Fibroblast of mammary gland (primary cell): ENCODE measurements around the gene UBE3D.

Experiments
- DNase-seq: peaks from one replicate; pipeline ENCODE4 v3.0.0-alpha.2; 2010; ENCODE audit warnings: low read depth
- H3K4me3 ChIP-seq: 2 replicates; pipeline ENCODE4 v1.5.1; 2011; ENCODE audit warnings: low read depth, mild to moderate bottlenecking, low read length, moderate library complexity; ENCODE audit not compliant: control insufficient read depth
- TF ChIP-seq, protein P1 (sequence below): conservative IDR thresholded peaks from 2 replicates; pipeline ENCODE4 v1.5.1; 2011; ENCODE audit warnings: low read depth, low read length, inconsistent platforms; ENCODE audit not compliant: control insufficient read depth, insufficient read depth

UBE3D gene

DNA sequence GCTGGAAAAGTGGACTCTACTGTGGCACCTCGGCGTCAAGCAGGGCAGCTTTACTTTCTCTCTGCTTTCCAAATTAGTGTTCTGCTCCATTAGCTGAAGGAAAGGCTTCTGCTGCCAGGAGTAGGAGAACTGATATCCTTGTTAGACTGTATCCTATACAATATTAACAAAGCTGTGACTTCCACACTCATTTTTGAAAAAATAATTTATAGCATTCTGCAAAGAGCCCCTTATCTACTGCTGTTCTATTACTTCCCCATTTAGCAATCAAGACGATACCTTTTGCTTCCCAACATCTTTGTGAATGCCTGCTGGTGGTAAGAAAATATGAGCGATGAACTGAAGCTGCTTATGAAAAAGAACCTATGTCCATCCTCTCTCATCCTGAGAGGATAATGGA lies 151.1 kb downstream of the UBE3D start:
- DNase-seq: no peak
- H3K4me3 ChIP-seq: no peak overlapping the region
- TF ChIP-seq, protein P1, sequence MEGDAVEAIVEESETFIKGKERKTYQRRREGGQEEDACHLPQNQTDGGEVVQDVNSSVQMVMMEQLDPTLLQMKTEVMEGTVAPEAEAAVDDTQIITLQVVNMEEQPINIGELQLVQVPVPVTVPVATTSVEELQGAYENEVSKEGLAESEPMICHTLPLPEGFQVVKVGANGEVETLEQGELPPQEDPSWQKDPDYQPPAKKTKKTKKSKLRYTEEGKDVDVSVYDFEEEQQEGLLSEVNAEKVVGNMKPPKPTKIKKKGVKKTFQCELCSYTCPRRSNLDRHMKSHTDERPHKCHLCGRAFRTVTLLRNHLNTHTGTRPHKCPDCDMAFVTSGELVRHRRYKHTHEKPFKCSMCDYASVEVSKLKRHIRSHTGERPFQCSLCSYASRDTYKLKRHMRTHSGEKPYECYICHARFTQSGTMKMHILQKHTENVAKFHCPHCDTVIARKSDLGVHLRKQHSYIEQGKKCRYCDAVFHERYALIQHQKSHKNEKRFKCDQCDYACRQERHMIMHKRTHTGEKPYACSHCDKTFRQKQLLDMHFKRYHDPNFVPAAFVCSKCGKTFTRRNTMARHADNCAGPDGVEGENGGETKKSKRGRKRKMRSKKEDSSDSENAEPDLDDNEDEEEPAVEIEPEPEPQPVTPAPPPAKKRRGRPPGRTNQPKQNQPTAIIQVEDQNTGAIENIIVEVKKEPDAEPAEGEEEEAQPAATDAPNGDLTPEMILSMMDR: no peak

DNA sequence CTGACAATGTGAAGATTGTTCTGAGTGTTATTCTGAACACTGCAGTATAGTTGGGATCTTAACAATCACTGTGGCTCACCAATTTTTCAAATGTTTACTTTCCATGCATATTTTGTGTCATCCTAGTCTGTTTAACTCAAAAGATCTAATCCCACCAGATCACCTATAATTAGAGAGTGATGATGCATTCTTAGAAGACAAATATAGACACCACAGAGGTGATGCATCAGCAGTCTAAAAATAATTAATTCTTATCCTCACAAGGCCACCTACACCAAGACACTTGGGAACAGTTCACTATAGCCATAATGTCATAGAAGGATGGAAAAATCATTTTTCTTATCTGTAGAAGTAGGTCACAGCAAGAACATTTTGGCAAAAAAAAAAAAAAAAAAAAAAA lies 154.8 kb downstream of the UBE3D start:
- DNase-seq: no peak
- H3K4me3 ChIP-seq: no peak overlapping the region
- TF ChIP-seq, protein P1: no peak

DNA sequence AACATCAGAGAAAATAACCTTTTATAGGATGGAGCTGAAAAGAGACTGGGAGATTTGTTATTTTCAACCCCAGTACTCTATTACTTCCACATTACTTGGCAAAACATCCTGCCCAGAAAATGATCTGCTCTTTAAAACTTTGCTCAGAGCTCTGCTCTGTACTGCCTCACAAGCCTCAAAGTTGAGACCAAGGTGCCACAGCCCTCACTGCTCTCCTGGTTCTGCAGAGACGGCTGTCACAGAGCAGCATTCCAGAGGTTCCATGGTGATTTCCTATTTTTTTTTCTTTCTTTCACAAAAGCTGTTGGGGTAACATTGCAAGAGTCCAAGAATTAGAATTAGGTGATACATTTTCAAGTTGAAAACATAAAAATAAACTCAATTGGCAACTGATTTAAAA lies 155.2 kb downstream of the UBE3D start:
- no peak for DNase-seq
- H3K4me3 ChIP-seq: no peak overlapping the region
- TF ChIP-seq, protein P1: no peak

DNA sequence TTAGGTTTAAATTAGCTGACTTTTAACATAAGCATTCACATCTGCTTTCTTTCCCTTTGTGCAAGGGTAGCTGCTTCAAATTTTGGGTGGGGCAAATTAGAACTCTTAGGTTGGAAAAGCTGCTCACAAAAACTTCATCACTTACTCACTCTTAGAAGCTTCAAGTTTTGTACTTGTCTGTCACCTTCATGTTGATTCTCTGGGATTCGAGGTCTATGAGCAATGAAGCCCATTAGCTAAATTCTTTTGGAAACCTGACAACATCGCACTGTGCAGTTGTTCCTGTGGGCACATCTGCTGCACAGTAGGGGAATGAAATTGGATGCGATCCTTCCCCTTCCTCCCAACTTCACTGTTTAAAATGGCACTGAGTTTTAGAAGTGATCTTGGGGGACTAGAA lies 156.1 kb downstream of the UBE3D start:
- H3K4me3 ChIP-seq: no peak overlapping the region
- TF ChIP-seq, protein P1: no peak
- peak; percentile 18 for DNase-seq

DNA sequence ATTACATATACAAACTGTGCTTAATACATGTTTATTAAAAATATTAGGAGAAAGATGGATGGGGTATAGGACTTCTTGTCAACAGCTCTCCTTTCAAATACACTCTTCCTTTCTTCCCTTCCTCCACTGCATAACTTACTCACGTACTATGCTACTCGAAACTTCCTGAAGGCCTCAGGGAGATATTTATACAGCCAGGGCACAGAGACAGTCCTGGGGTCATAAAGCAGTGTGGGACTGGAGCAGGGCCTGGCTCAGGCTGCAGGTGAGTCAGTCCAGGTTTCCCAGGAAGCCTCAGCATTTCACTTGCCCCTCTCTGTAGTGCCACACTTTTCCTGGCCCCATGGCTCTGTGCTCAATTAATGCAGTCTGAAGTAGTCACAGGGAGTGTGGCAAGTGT lies 157.0 kb downstream of the UBE3D start:
- DNase-seq: no peak
- TF ChIP-seq, protein P1: no peak

DNA sequence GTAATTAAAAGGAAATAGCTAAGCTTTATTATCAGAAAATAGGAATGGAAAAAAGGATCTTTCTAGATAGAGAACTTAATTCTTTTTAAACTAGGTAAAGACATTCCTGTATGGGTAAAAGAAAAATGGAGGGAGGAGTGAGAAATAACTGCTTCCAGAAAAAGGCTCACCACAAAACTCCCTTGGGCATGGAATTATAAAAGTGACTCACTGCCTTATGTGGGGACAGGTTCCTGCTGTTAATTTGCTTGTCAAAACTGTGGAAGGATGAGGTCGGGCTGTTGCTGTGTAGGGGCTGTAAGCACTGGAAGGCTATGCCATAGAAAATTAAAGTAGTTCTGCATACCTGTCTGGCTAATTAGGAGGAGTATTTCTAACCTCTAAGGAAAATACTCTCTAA lies 158.7 kb downstream of the UBE3D start:
- TF ChIP-seq, protein P1: no peak
- DNase-seq: peak; percentile 69
- H3K4me3 ChIP-seq: no peak overlapping the region

More for the DNA sequence above, 157.0 kb downstream of the UBE3D start:
- no peak overlapping the region for H3K4me3 ChIP-seq

DNA sequence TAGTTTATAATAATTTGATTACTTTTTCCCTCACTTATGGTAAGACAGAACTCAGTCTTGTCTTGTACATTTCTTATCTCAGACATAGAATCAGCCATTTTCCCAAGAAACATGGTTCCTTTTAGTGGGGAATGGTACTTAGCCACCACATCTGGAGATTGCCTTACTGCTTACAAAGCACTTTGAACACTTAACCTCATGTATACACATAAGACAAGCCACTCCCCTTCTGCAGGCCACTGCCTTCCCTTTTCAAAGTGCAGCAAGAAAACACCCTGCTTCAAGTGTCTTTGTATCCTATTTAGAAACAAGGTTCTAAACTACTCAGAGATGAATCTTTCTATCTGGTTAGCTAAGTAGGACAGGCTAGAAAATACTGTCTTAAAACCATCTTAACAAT lies 159.2 kb downstream of the UBE3D start:
- DNase-seq: peak; percentile 14
- H3K4me3 ChIP-seq: no peak overlapping the region
- TF ChIP-seq, protein P1: no peak
